ENCODE results near the gene BMPR1B. TPM values are rescaled to one million over a fixed set of nuclear protein-coding genes. Genes with fewer than 3 reads are reported as not detected.
"Not testable (repeated sequence)": the region's sequence is repeated elsewhere in the genome, so short reads cannot be mapped to it uniquely, and the experiment has no call there.

BMPR1B gene
- total RNA-seq, 1 experiment from 2014 or later = 0.62 TPM

DNA sequence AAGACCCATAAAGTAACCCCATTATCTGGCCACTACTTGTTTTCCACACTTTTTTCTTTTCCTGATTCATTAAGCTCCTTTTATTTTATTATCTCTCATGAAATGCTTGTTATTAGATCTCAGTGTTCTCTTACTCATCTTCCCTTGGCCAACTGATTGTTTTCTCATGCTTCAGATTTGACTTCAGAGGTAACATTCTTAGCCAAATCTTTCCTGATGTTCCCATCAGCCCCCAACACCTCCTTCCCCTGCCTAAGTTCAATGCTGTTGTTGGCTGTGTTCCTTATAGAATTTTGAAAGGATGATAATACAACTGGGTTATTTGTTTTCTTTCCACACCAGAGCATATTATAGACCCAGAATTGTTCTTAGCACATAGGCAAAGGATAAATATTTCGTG, 75.6 kb downstream of the BMPR1B start:
- in situ Hi-C loops (cut with HindIII; ENCODE audit: low pct_unique_long_range_greater_than_20kb, low sequenced_read_pairs) = no loop called here
- ATAC-seq (no peak), DNase-seq (ENCODE audit: low read depth, low spot score) (no peak)
- ChIA-PET CTCF (no interaction called here), POLR2A (no interaction called here)
- no TSS peak for BruUV-seq (replicated peaks)
- no peaks in the 10 kb centered on the region for H3K27me3 ChIP-seq (ENCODE audit: control insufficient read depth, insufficient read depth, low read length)
- H3K4me1 ChIP-seq (ENCODE audit: control insufficient read depth, insufficient read depth, low read length) = no peaks in the 10 kb centered on the region
- no peak overlapping the region for H3K4me3 ChIP-seq (ENCODE audit: low read depth in 2 of 2, low read length in 2 of 2)
- TF ChIP-seq, protein P1, sequence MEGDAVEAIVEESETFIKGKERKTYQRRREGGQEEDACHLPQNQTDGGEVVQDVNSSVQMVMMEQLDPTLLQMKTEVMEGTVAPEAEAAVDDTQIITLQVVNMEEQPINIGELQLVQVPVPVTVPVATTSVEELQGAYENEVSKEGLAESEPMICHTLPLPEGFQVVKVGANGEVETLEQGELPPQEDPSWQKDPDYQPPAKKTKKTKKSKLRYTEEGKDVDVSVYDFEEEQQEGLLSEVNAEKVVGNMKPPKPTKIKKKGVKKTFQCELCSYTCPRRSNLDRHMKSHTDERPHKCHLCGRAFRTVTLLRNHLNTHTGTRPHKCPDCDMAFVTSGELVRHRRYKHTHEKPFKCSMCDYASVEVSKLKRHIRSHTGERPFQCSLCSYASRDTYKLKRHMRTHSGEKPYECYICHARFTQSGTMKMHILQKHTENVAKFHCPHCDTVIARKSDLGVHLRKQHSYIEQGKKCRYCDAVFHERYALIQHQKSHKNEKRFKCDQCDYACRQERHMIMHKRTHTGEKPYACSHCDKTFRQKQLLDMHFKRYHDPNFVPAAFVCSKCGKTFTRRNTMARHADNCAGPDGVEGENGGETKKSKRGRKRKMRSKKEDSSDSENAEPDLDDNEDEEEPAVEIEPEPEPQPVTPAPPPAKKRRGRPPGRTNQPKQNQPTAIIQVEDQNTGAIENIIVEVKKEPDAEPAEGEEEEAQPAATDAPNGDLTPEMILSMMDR (IDR thresholded peaks at IDR 0.05) = no peak
- H3K36me3 ChIP-seq (ENCODE audit: control insufficient read depth, insufficient read depth, low read length) = no peaks in the 10 kb centered on the region
- H3K9me3 ChIP-seq (ENCODE audit: control insufficient read depth, insufficient read depth, low read depth, low read length) = no peaks in the 10 kb centered on the region
- H3K27ac ChIP-seq (ENCODE audit: low read length) = no peak overlapping the region
- intact Hi-C loops (cut with micrococcal nuclease; ENCODE audit: unreplicated experiment) = no loop called here

DNA sequence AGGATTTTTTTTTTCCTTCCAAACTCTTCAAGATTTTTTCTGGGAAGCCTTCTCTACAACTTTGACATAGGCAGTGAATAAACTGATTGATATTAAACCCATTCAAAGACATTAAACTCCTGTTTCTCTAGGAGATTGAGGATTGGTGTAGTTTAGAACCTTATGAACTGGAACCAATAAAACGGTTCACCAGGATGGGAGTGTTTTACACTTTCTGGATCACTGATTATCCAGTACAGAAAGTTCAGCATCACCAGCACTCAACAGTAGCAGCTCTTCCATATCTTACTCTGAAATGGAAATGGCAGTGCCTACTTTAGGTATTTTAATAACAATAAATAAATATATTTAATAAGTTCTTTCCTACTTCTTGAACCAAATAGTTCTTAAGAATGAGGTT, 76.7 kb downstream of the BMPR1B start:
- no TSS peak for BruUV-seq (replicated peaks)
- TF ChIP-seq TCF7L2 (IDR thresholded peaks at IDR 0.05; ENCODE audit: low read depth, low read length) = no peak
- TF ChIP-seq, protein P2, sequence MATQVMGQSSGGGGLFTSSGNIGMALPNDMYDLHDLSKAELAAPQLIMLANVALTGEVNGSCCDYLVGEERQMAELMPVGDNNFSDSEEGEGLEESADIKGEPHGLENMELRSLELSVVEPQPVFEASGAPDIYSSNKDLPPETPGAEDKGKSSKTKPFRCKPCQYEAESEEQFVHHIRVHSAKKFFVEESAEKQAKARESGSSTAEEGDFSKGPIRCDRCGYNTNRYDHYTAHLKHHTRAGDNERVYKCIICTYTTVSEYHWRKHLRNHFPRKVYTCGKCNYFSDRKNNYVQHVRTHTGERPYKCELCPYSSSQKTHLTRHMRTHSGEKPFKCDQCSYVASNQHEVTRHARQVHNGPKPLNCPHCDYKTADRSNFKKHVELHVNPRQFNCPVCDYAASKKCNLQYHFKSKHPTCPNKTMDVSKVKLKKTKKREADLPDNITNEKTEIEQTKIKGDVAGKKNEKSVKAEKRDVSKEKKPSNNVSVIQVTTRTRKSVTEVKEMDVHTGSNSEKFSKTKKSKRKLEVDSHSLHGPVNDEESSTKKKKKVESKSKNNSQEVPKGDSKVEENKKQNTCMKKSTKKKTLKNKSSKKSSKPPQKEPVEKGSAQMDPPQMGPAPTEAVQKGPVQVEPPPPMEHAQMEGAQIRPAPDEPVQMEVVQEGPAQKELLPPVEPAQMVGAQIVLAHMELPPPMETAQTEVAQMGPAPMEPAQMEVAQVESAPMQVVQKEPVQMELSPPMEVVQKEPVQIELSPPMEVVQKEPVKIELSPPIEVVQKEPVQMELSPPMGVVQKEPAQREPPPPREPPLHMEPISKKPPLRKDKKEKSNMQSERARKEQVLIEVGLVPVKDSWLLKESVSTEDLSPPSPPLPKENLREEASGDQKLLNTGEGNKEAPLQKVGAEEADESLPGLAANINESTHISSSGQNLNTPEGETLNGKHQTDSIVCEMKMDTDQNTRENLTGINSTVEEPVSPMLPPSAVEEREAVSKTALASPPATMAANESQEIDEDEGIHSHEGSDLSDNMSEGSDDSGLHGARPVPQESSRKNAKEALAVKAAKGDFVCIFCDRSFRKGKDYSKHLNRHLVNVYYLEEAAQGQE (IDR thresholded peaks at IDR 0.05; ENCODE audit: insufficient read depth in 1 of 2, low read depth in 2 of 2, low read length in 1 of 2) = no peak
- TF ChIP-seq POLR2AphosphoS5 (IDR thresholded peaks at IDR 0.05; ENCODE audit: low read depth, low read length) = no peak
- no peak for TF ChIP-seq SIN3A (IDR thresholded peaks at IDR 0.05; ENCODE audit: borderline replicate concordance, insufficient read depth, low read depth, low read length)
- TF ChIP-seq, protein P1 (IDR thresholded peaks at IDR 0.05) = no peak
- DNase-seq (ENCODE audit: low read depth, low spot score) (no peak), ATAC-seq (no peak)
- in situ Hi-C loops (cut with HindIII; ENCODE audit: low pct_unique_long_range_greater_than_20kb, low sequenced_read_pairs) = no loop called here
- Histone ChIP-seq H3K27ac (ENCODE audit: low read length) (no peak overlapping the region), H3K27me3 (ENCODE audit: control insufficient read depth, insufficient read depth, low read length) (no peaks in the 10 kb centered on the region), H3K9me3 (ENCODE audit: control insufficient read depth, insufficient read depth, low read depth, low read length) (no peaks in the 10 kb centered on the region), H3K4me1 (ENCODE audit: control insufficient read depth, insufficient read depth, low read length) (no peaks in the 10 kb centered on the region), H3K4me3 (ENCODE audit: low read depth in 2 of 2, low read length in 2 of 2) (no peak overlapping the region), H3K36me3 (ENCODE audit: control insufficient read depth, insufficient read depth, low read length) (no peaks in the 10 kb centered on the region)
- POLR2A ChIA-PET = no interaction called here
- intact Hi-C loops (cut with micrococcal nuclease; ENCODE audit: unreplicated experiment) = no loop called here
- CTCF ChIA-PET = no interaction called here

DNA sequence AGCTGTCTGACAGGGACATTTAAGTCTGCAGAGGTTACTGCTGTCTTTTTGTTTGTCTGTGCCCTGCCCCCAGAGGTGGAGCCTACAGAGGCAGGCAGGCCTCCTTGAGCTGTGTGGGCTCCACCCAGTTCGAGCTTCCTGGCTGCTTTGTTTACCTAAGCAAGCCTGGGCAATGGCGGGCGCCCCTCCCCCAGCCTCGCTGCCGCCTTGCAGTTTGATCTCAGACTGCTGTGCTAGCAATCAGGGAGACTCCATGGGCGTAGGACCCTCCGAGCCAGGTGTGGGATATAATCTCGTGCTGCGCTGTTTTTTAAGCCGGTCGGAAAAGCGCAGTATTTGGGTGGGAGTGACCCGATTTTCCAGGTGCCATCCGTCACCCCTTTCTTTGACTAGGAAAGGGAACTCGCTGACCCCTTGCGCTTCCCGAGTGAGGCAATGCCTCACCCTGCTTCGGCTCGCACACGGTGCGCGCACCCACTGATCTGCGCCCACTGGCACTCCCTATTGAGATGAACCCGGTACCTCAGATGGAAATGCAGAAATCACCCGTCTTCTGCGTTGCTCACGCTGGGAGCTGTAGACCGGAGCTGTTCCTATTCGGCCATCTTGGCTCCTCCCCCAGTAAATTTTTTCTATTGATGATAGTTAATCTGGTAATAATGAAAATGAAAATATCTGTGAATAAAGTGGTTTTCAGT, 83.6 kb downstream of the BMPR1B start:
- BruUV-seq (replicated peaks); CTCF ChIA-PET; H3K27me3 ChIP-seq (ENCODE audit: control insufficient read depth, insufficient read depth, low read length); ATAC-seq; intact Hi-C loops (cut with micrococcal nuclease; ENCODE audit: unreplicated experiment); H3K27ac ChIP-seq (ENCODE audit: low read length); H3K36me3 ChIP-seq (ENCODE audit: control insufficient read depth, insufficient read depth, low read length); POLR2A ChIA-PET; H3K4me1 ChIP-seq (ENCODE audit: control insufficient read depth, insufficient read depth, low read length); in situ Hi-C loops (cut with HindIII; ENCODE audit: low pct_unique_long_range_greater_than_20kb, low sequenced_read_pairs); H3K9me3 ChIP-seq (ENCODE audit: control insufficient read depth, insufficient read depth, low read depth, low read length); DNase-seq (ENCODE audit: low read depth, low spot score): not testable (repeated sequence)
- H3K4me3 ChIP-seq (ENCODE audit: low read depth in 2 of 2, low read length in 2 of 2) = peak overlapping the region; percentile 11 to 20; a peak in 3 of 4 replicates
